ENCODE data around the gene WDR33.

WDR33 gene

DNA sequence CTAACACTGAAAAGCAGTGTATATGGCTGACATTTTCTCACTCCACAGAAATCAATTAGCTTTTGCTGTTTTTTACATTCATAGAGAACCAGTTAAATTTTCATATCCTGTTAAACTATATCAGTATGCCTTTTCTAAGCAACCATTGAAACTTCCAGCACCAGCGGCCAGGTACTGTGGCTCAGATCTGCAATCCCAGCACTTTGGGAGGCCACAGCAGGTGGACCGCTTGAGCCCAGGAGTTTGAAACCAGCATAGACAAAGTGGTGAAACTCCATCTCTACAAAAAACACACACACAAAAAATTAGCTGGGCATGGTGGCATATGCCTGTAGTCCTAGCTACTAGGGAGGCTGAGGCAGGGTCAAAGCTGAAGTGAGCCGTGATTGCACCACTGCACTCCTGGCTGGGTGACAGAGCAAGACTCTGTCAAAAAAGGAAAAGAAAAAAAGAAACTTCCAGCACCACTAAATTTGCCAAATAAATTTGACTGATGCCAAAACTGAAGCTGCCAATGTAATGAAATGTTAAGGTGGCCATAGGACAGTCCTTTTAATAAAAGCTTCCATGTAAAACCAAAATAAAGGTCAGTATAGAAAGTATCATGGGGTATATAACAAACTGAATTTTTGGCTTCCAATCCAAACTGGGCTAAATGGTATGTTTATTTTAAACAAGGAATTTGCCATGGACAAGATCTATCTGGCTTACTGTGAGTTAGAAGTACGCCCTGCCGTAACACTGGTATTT lies 106.2 kb downstream of the WDR33 start:
- no peak for DNase-seq
- TF ChIP-seq, protein P1, sequence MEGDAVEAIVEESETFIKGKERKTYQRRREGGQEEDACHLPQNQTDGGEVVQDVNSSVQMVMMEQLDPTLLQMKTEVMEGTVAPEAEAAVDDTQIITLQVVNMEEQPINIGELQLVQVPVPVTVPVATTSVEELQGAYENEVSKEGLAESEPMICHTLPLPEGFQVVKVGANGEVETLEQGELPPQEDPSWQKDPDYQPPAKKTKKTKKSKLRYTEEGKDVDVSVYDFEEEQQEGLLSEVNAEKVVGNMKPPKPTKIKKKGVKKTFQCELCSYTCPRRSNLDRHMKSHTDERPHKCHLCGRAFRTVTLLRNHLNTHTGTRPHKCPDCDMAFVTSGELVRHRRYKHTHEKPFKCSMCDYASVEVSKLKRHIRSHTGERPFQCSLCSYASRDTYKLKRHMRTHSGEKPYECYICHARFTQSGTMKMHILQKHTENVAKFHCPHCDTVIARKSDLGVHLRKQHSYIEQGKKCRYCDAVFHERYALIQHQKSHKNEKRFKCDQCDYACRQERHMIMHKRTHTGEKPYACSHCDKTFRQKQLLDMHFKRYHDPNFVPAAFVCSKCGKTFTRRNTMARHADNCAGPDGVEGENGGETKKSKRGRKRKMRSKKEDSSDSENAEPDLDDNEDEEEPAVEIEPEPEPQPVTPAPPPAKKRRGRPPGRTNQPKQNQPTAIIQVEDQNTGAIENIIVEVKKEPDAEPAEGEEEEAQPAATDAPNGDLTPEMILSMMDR (IDR thresholded peaks at IDR 0.05; ENCODE audit: low read depth, low read length): no peak
- no peaks in the 10 kb centered on the region for H3K9me3 ChIP-seq
- peaks cover 12% of the 10 kb centered on the region for H3K36me3 ChIP-seq
- H3K4me1 ChIP-seq: no peaks in the 10 kb centered on the region
- H3K27me3 ChIP-seq: no peaks in the 10 kb centered on the region
- no peak overlapping the region for H3K4me3 ChIP-seq (ENCODE audit: low read depth, low read length)

DNA sequence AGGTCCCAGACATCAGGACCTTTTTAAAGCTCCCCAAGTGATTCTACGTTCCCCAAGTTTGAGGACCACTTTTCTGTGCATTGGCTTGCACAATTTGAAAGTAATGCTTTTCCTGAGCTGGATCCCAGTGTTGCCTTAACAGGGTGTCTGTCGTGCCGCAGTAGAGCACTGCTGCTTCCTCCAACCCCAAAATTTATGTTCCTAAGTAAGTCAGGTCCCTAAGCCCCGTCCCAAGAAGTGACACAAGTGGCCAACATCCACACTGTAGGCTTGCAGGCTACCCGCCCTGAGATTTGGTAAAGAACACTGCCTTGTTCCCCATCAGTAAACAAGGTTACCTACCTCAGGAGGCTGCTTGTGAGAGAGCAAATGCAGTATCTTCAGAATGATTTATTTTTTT lies 107.7 kb downstream of the WDR33 start:
- H3K27me3 ChIP-seq: no peaks in the 10 kb centered on the region
- peaks cover 7% of the 10 kb centered on the region; the same call in 1 of the 2 replicates for H3K36me3 ChIP-seq
- TF ChIP-seq, protein P1 (IDR thresholded peaks at IDR 0.05; ENCODE audit: low read depth, low read length): no peak
- peak overlapping the region; percentile 63; the same call in 1 of the 2 replicates for H3K4me3 ChIP-seq (ENCODE audit: low read depth, low read length)
- H3K4me1 ChIP-seq: no peaks in the 10 kb centered on the region
- H3K9me3 ChIP-seq: no peaks in the 10 kb centered on the region
- no peak for DNase-seq

DNA sequence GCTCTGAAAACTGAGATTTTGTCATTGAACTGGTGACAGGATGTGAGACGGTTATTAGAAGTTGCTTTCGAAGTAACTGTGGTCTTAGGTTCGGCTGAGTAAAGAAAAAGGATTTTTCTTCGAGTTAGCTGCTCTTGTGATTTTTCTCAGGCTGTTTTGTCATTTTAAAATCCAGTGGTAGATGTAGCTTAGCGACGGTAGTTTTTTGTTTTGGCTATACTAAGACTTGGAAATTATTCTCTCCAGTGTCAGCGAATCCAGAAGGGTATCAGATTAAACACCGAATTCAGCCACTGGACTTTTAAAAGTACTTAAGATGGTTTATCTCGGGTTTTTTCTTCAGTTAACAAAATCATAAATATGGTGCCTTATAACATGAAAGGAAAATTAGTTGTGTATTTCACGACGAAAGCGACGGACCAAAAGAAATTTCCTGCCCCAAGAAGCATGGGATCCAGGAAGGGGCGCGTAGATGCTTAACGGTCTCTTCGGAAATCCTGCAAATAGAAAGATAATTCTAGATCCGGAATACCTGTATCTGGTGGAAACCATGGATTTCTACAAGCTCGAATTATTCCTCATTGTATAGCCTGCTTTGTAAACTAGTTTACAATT lies 108.5 kb downstream of the WDR33 start:
- TF ChIP-seq, protein P1 (IDR thresholded peaks at IDR 0.05; ENCODE audit: low read depth, low read length): no peak
- Histone ChIP-seq H3K36me3 (0 out of 2 replicates have a peak, but pooled peaks cover 4% of the 10 kb centered on the region), H3K4me1 (no peaks in the 10 kb centered on the region), H3K27me3 (no peaks in the 10 kb centered on the region), H3K4me3 (ENCODE audit: low read depth, low read length) (peak overlapping the region; percentile 63), H3K9me3 (no peaks in the 10 kb centered on the region)
- DNase-seq: no peak

DNA sequence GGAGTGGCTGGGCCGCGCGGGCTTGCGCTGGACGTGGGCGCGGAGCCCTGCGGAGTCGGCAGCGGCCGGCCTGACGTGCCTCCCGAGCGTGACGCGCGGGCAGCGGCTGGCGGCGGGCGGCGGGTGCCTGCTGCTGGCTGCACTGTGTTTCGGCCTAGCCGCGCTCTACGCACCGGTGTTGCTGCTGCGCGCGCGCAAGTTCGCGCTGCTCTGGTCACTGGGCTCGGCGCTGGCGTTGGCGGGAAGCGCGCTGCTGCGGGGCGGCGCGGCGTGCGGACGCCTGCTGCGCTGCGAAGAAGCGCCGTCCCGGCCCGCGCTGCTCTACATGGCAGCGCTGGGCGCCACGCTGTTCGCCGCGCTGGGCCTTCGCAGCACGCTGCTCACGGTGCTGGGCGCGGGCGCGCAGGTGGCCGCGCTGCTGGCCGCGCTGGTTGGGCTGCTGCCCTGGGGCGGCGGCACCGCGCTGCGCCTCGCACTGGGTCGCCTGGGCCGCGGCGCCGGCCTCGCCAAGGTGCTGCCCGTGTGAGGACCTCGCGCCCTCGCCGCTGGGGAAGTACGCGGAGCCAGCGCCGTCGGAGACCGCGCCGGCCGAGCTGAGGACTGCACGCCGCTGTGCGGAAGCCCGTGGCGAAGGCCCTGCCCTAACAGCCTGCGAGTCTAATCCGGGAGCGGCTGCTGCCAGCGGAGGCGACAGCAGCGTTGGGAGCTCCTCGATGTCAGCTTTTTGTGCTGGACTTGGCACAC lies 109.1 kb downstream of the WDR33 start:
- TF ChIP-seq, protein P1 (IDR thresholded peaks at IDR 0.05; ENCODE audit: low read depth, low read length): no peak
- H3K4me1 ChIP-seq: no peaks in the 10 kb centered on the region
- peak overlapping the region; percentile 63 for H3K4me3 ChIP-seq (ENCODE audit: low read depth, low read length)
- no peaks in the 10 kb centered on the region for H3K27me3 ChIP-seq
- no peaks in the 10 kb centered on the region for H3K9me3 ChIP-seq
- 0 out of 2 replicates have a peak, but pooled peaks cover 3% of the 10 kb centered on the region for H3K36me3 ChIP-seq
- peak; percentile 72 for DNase-seq

DNA sequence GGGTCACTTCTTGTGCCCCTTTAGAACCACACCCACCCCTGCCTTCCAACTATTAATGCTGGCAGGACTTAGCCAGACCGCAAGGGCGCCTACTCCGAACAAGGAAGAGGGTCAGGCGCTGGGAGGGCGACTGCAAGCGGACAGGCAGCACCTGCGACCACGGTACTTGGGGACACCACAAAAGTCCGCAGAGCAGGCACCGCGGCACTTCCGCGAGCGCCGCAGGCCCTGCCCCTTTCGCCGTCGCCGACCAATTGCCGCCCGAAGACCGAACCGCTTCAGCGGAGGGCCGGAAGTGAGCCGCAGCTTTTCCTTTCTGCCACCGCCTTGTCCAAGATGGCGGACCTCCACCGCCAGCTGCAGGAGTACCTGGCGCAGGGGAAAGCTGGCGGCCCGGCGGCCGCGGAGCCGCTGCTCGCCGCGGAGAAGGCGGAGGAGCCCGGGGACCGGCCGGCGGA lies 109.7 kb downstream of the WDR33 start, which contains the start of gene SFT2D3:
Gene SFT2D3, plus strand, starts transcription at position 305 of the 458 bp plus-strand sequence. Its CDS starts 32 bp downstream, at position 337.
- peak; percentile 86 for DNase-seq
- H3K27me3 ChIP-seq: no peaks in the 10 kb centered on the region
- peak within 1 kb of the TSS; percentile 63 for H3K4me3 ChIP-seq (ENCODE audit: low read depth, low read length)
- no peaks in the 10 kb centered on the region for H3K4me1 ChIP-seq
- no peaks in the 10 kb centered on the region for H3K9me3 ChIP-seq
- no peaks in the 10 kb centered on the region for H3K36me3 ChIP-seq
- TF ChIP-seq, protein P1 (IDR thresholded peaks at IDR 0.05; ENCODE audit: low read depth, low read length): no peak
